ENCODE measurements around the gene DSE. TPM values are rescaled to one million over a fixed set of nuclear protein-coding genes. Genes with fewer than 3 reads are reported as not detected.

Gene DSE
- total RNA-seq, 1 donor: 50.7 TPM

DNA sequence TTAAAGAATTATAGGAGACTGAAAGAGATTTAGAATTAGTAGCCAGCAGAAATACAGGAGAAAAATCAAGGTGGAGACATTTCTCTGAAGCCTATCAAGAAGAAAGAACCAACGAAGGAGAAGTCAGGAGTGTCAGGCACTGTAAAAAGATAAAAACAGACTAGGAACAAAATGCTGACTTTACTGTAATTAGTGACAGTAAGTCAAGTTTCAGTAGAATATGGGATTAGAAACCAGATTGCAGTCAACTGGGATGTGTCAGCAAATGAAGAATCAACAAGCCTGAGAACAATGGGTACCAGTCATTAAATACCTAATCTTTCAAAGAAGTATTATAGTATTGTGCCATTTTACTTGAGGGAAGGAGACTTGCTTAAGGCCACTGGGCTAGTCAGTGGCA lies 112.0 kb downstream of the DSE start:
- TF ChIP-seq, protein P1, sequence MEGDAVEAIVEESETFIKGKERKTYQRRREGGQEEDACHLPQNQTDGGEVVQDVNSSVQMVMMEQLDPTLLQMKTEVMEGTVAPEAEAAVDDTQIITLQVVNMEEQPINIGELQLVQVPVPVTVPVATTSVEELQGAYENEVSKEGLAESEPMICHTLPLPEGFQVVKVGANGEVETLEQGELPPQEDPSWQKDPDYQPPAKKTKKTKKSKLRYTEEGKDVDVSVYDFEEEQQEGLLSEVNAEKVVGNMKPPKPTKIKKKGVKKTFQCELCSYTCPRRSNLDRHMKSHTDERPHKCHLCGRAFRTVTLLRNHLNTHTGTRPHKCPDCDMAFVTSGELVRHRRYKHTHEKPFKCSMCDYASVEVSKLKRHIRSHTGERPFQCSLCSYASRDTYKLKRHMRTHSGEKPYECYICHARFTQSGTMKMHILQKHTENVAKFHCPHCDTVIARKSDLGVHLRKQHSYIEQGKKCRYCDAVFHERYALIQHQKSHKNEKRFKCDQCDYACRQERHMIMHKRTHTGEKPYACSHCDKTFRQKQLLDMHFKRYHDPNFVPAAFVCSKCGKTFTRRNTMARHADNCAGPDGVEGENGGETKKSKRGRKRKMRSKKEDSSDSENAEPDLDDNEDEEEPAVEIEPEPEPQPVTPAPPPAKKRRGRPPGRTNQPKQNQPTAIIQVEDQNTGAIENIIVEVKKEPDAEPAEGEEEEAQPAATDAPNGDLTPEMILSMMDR (IDR thresholded peaks at IDR 0.05; ENCODE audit: insufficient read depth, low read length): no peak

DNA sequence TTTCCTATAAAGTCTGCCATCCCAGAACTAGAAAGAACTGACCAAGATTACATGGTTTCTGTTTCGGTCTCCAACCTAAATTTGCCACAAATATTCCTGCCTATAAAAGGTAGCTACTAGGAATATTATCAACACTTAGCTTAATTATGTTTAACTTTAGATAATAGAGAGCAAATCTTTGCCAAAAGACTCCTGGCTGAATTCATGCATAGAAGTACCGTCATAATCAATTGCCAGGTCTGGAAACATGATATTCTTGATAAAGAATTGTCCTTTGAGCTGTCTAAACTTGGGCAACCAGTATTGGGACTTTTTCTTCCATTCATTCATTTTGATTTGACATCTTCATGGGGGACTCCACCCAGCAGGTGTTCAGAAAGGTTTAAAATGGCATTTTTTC lies 112.9 kb downstream of the DSE start:
- DNase-seq (ENCODE audit: low read depth): no peak
- TF ChIP-seq, protein P1 (IDR thresholded peaks at IDR 0.05; ENCODE audit: insufficient read depth, low read length): no peak
- no peak overlapping the region for H3K4me3 ChIP-seq (ENCODE audit: low read depth, low read length)

More for the DNA sequence above, 112.0 kb downstream of the DSE start:
- no peak overlapping the region for H3K4me3 ChIP-seq (ENCODE audit: low read depth, low read length)
- no peak for DNase-seq (ENCODE audit: low read depth)

DNA sequence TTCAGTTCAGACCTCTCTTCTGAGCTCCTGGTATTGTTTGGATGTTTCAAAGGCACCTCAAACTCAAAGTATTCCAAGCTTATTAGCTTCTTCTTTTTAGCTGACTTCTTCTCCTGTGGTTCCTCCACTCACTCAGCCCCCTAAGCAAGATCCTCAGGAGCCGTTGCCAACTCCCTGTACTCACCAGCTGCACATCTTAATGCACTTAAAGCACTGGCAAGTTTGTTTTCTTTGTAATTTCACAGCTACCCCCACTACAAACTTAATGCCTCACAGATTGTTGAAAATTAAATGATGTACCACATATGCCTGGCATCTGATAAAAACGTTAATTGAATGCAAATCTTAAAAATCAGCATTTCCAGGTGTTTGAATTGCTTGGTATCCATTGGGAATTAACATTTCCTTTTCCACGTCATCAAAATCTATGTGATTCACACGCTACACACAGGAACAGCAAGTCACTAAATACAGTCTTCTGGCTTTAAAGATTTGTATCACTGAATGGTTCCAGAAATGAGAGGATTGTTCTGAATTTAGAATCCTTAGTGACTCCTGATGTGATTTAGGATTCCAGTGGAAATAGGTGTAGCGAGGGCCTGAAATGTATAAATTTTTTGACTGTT lies 114.9 kb downstream of the DSE start:
- no peak overlapping the region for H3K4me3 ChIP-seq (ENCODE audit: low read depth, low read length)
- TF ChIP-seq, protein P1 (IDR thresholded peaks at IDR 0.05; ENCODE audit: insufficient read depth, low read length): no peak
- peak; percentile 45 for DNase-seq (ENCODE audit: low read depth)

DNA sequence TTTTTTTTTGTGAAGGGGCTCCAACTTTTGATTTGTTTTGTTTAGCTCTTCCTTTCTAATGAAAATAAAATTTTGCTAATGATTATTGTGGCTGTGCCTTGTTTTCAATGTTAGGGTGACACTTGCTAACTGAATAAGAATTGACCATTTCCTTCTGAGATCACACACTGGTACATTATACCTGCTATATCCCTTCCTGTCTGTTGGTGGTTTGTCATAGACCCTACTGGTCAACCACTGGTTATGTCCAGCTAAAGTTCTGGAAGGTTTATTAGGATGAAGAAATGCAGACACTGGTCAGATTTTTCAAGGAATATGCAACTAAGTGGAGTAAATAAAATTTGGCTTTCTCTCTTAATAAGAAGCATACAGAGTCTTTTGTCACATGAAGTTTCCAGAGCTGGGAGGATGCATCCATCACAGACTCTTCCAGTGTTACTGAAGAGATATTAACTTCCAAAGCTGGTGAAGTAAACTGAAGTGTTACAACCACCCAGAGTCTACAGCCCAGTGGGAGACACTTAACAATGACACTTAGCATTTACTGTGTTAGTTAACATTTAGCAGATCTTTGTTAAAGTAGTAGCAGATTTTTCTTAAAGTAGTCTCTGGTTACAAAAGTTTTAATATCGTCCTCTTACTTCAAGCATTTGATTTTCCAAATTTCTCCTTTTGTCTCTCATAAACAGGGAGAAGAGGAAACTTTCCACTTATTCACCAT lies 121.0 kb downstream of the DSE start:
- no peak overlapping the region for H3K4me3 ChIP-seq (ENCODE audit: low read depth, low read length)
- TF ChIP-seq, protein P1 (IDR thresholded peaks at IDR 0.05; ENCODE audit: insufficient read depth, low read length): no peak

DNA sequence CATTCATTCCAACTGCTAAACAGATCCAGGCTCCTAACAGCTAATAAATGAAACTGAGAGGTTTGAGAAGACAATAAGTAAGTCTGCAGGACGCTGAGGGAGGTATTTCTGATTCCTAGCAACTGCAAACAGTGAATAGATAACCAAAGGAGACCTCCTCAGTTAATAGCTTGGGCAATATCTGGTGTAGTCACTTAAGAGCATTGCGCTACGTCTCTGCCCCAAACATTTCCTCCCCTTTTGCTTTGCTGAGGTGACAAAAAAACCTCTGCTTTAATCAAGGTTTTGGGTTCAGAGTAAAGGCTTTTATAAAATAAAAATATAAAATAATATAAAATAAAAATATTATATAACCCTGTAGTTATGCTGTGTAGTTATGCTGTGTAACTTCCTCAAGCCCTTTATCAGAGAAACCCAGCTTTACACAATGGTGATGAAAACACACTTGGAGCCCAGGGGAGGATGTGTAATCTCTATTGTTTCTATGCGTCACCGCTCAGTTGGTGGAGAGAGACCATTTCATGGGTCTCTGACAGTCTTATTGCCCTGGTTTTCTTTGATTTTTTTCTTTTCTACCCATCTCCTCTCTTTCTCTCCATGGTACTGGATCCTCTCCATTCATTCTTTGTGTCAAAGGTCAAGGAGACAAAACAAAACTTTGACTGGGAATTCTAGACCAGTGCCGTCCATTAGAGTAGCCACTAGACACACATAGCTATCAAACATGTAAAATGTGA lies 121.8 kb downstream of the DSE start:
- TF ChIP-seq, protein P1 (IDR thresholded peaks at IDR 0.05; ENCODE audit: insufficient read depth, low read length): no peak
- DNase-seq (ENCODE audit: low read depth): peak; percentile 76
- H3K4me3 ChIP-seq (ENCODE audit: low read depth, low read length): no peak overlapping the region

More for the DNA sequence above, 121.0 kb downstream of the DSE start:
- DNase-seq (ENCODE audit: low read depth): no peak

Other genes with a start within 250 kb of the DSE start
- gene COL10A1, start 244.8 kb upstream of the DSE start, total RNA-seq (ENCODE audit: low replicate concordance): not detected in 2 replicates
- 14.9 and 15.6 TPM in 2 replicates for gene TSPYL4, start 116.9 kb upstream of the DSE start, total RNA-seq (ENCODE audit: low replicate concordance)
- gene TSPYL1, start 91.0 kb upstream of the DSE start, total RNA-seq (ENCODE audit: low replicate concordance): 83.4 and 126 TPM in 2 replicates
- 0.18 and 1.6 TPM in 2 replicates for gene CALHM6, start 90.4 kb downstream of the DSE start, total RNA-seq (ENCODE audit: low replicate concordance)
- gene CALHM5, start 140.7 kb downstream of the DSE start, total RNA-seq (ENCODE audit: low replicate concordance): 6.8 and 8.2 TPM in 2 replicates
- 0.45 TPM in 1 of 2 replicates, not detected in the other for gene TRAPPC3L, start 174.7 kb downstream of the DSE start, total RNA-seq (ENCODE audit: low replicate concordance)
- not detected in 2 replicates for gene CALHM4, start 182.8 kb downstream of the DSE start, total RNA-seq (ENCODE audit: low replicate concordance)
- 66.9 and 76.7 TPM in 2 replicates for gene RWDD1, start 200.6 kb downstream of the DSE start, total RNA-seq (ENCODE audit: low replicate concordance)
- 0.54 and 0.82 TPM in 2 replicates for gene RSPH4A, start 245.5 kb downstream of the DSE start, total RNA-seq (ENCODE audit: low replicate concordance)

All from fibroblast of the aortic adventitia (primary cell).